Measurements from ENCODE around the gene LRP1.
A peak's percentile ranks its signal among the peaks of the same experiment; 100 is the strongest.

LRP1 gene

GRCh38 chr12:57138526-57139272 lies 10.4 kb downstream of the LRP1 start:
- FAIRE-seq, result no peak

GRCh38 chr12:57139796-57140649 lies 11.7 kb downstream of the LRP1 start:
- no peak for FAIRE-seq

DNA sequence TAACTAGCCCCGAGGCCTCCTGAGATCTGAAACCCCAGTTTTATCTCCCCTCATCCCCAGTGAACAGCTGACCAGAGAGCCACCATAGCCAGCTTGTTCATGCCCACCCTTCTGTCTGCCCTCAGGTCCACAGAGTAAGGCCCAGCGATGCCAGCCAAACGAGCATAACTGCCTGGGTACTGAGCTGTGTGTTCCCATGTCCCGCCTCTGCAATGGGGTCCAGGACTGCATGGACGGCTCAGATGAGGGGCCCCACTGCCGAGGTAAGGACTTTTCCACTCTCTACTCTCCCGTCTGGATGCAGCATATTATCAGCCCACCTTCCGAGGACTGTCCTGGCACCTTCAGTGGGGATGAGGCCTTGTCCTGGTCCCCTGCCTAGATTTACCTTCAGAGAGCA lies 13.0 kb downstream of the LRP1 start:
- FAIRE-seq, result no peak

DNA sequence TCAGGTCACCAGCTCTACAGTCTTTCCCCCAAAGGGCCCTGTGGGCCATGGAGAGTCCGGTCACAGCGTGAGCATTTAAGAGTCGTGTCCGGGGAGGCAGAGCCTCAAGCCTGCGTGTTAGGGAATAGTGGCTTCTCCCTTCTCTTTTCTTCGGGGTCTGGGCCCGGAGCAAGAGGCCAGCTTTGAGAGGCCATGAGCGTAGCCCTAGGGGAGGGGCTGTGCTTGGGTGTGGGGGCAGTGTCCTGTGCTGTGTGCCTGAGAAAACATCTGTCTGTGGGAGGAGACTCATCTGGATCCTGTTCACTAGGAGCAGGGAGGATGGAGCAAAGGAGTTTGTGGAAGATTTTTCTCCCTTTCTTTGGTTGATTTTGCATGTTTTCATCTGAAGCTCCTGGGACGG lies 13.8 kb downstream of the LRP1 start:
- no peak for FAIRE-seq

GRCh38 chr12:57142727-57143126 lies 14.4 kb downstream of the LRP1 start:
- no peak for FAIRE-seq

DNA sequence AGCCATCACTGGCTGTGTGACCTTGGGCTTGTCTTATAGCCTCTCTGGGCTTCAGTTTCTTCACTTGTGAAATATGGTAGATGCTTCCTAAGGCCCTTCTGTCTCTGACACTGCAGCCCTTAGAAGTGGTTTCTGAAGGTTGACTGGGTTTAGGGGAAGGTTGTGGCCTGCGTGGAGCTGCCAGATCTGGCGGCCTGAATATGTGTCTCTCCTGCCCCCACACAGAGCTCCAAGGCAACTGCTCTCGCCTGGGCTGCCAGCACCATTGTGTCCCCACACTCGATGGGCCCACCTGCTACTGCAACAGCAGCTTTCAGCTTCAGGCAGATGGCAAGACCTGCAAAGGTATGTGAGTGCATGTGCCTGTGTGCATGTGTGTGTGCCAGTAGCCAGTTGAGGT lies 15.2 kb downstream of the LRP1 start:
- no peak for FAIRE-seq

DNA sequence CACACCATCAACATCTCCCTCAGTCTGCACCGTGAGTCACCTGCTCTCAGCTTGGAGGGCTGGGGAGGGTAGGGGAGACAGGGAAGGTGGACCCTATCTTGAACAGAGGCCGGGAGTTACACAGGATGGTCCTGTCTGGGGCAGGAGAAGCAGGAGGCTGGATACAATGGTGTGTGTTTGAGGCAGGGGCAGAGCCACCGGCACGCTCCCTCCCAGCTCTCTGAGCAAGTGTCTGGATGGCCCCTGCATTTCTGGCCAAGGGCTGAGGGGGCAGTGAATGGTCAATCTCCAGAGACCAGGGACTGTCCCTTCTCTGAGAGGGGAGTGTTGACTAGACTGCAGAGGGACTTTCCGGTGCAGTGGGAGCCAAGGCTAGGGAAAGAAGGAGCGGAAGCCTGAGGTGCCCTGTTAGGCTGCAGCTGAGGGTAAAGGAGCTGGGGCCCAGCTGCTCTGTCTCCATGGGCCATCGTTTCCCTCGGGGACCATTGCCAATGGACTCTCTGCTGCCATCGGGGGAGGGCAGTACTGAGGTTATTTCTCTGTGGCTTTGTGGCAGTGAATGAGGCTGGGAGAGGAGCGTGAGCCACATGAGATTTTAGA lies 17.3 kb downstream of the LRP1 start:
- no peak for FAIRE-seq

DNA sequence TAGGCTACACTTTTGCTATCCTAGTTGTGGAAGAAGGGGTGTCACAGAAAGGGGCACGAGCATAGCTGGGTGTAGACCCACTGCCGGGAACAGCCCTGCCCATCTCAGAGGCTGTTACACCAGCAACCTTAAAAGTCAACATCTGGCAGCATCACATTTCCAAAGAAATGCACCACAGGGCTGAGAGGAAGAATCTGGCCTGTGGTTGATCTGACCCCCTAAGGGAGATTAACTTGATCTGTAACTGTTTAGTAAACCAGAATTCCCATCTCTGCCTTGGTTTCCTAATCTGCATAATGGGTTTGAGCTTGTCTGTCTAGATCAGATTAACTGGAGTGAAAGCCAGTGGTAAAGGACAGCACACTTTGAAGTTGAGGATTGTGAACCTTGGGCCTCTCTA lies 17.8 kb downstream of the LRP1 start:
- FAIRE-seq, result no peak

DNA sequence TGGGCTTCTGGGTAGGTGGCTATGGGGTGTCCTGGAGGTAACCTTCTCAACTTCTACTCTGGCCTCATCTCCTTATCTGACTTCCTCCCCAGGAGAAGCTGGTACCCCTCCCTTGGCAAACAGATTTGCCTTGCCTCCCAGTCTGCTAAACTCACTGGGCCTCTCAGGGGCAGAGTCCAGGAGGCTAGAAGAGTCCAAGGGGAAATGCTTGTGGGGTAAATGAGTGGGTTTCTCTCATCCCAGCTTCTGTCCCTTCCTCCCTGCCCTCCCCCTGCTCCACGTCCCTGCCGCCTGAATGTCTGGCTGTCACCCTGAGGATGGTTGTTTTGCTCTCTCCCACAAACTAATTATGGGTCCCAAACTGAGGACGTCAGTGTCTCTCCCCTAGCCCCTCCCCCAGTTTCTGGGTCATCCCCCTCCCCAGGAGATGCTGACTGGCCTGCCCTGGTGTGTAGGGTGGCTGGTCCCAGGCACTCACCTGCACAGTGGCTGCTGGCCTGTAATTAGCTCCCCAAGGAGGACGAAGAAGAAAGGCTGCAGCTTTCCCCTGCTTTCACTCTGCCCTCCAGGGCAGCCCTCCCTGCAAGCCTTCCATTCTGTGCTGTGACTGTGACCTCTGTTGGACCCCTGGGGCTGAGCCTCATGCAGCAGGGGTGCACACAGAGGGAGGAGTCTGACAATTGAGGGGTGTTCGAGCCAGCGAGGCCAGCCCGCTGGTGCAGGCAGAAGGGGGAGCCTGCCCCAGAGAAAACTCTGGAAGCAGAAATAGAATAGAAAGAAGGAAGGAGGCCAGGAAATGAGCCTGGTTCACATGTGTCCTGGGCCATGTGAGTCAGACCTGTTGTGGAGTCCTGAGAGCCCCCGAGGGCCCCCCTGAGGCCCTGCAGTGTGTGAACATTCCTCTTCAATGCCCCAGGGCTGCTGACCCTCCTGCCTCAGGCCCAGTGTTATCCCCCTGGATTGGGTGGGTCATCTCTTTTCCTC lies 19.0 kb downstream of the LRP1 start, which contains the start of gene LRP1-AS:
Gene LRP1-AS, minus strand, starts transcription at position 659 of the 984 bp plus-strand sequence.
- FAIRE-seq, result no peak

GRCh38 chr12:57148469-57149244 lies 20.4 kb downstream of the LRP1 start:
- FAIRE-seq, result no peak

DNA sequence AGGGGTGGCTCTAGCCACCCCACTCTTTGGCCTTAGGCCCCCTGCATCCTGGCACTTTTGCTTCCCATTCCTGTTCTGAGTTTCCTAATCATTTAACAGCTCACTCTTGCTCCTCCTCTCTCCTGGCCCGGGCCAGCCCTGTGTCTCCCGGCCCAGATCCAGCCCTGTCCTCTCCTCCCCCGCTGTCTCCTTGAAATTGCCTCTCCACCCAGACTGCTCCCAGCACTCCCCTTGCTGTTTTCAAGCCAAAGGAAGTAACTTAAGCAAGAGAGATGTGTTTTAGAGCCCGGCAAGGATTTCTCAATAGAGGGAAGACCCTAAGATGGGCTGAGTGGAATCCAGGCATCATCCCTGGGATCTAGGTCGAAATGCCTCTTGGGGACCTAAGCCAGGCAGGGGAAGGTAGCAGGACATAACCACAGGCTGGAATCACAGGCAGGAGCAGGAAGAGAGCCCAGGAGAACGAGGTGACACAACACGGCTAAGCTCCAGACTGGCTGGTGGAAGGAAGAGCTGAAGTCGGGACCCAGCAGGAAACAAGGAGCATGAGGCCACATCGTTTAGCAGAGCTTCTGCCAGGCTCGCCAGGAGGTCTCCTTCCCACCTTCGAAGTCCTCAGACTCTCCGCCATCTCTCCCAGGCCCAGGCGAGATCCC lies 21.1 kb downstream of the LRP1 start:
- peak; percentile 90 for FAIRE-seq

GRCh38 chr12:57150400-57151000 lies 22.2 kb downstream of the LRP1 start:
- no peak for FAIRE-seq

- FAIRE-seq, result no peak
Observed at GRCh38 chr12:57151741-57152630, 23.7 kb downstream of the LRP1 start.

DNA sequence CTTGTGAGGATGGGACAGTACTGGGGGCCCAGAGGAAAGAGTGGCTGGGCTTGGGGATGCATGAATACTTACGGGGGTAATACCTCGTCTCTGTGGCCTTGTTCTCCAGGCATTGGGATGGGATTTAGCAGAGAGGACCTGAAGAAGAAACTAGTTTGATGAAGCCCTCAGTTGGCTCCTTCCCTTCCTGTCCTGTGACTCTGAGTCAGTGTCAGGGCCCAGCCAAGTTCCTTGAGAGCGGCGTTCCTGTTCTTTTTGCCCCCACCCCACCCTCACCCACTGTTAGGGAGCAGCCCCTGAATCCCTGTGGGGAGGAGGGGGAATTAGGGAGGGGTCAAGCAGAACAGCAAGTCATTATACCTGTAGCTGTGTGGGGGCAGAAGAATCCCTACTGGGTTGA lies 24.4 kb downstream of the LRP1 start:
- FAIRE-seq, result no peak

- no peak for FAIRE-seq
Observed at GRCh38 chr12:57153415-57153997, 25.2 kb downstream of the LRP1 start.

- no peak for FAIRE-seq
Observed at GRCh38 chr12:57154076-57154475, 25.8 kb downstream of the LRP1 start.

DNA sequence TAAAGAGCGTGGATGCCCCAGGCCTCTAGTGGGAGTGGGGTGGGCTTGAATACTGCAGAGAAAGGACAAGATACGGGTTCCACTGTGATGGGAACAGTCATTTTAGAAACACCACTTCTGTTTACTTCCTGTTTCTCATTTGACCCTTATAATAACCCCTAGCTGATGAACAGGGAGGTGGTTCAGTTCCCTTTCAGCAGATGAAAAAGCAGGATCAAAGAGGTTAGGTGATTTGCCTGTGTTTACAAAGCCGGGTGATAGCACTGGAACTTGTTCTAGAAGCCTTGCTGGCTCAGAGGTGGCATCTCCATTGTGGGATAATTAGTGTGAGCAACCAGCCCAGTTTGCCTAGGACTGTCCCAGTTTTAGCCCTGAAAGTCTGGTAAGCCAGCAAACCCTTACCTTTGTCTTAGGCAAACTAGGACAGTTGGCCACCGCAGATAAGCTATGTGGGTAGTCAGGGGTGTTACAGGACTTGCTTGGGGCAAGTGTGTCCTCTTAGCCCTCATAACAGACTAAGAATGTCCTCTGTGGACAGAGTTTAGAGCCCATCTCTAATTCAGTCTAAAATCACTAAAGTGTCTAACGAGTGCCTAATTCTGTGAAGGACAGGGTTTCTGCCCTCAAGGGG lies 26.6 kb downstream of the LRP1 start:
- FAIRE-seq, result no peak

GRCh38 chr12:57156701-57157403 lies 28.6 kb downstream of the LRP1 start:
- no peak for FAIRE-seq

All from endometrium (tissue), 2 donors.